SK-N-SH treated with all-trans-retinoic acid at 6 μM for 48 hours (cell line): ENCODE results near the gene SF3B5.
"Not testable (repeated sequence)": the region's sequence is repeated elsewhere in the genome, so short reads cannot be mapped to it uniquely, and the experiment has no call there.

Source experiments
- BACH2 ChIP-seq: fragments of 250-450 bp; sonication (Bioruptor Pico); IDR thresholded peaks from 2 replicates; pipeline ENCODE4 v1.9.0; 2021; ENCODE audit warnings: mild to moderate bottlenecking, borderline replicate concordance
- OSR1 ChIP-seq: fragments of 250-450 bp; sonication (Bioruptor Pico); IDR thresholded peaks from 2 replicates; pipeline ENCODE4 v1.8.0; 2022; ENCODE audit warnings: moderate library complexity, mild to moderate bottlenecking, inconsistent platforms
- PATZ1 ChIP-seq: fragments of 250-450 bp; sonication (Bioruptor Pico); IDR thresholded peaks from 2 replicates; pipeline ENCODE4 v1.8.0; 2020; ENCODE audit warnings: mild to moderate bottlenecking, moderate library complexity, borderline replicate concordance
- RARB ChIP-seq: fragments of 250-450 bp; sonication (Bioruptor Pico); IDR thresholded peaks from 2 replicates; pipeline ENCODE4 v1.8.0; 2021; ENCODE audit warnings: mild to moderate bottlenecking, moderate library complexity
- TOX ChIP-seq: fragments of 250-450 bp; sonication (Bioruptor Pico); IDR thresholded peaks from 2 replicates; pipeline ENCODE4 v1.8.0; 2021; ENCODE audit warnings: mild to moderate bottlenecking, moderate library complexity, borderline replicate concordance
- ZFP3 ChIP-seq: fragments of 250-450 bp; sonication (Bioruptor Pico); IDR thresholded peaks from 2 replicates; pipeline ENCODE4 v1.5.0; 2020; ENCODE audit warnings: mild to moderate bottlenecking, moderate library complexity
- ZFP30 ChIP-seq: fragments of 450-650 bp; formaldehyde crosslinking; IDR thresholded peaks from 2 replicates; pipeline ENCODE4 v1.5.0; 2022; ENCODE audit warnings: mild to moderate bottlenecking, moderate library complexity

GRCh38 chr6:144046672-144047071 is 48.7 kb downstream of the SF3B5 start:
- not testable (repeated sequence) for TF ChIP-seq RARB (CRISPR knock-in tag); ZFP3; PATZ1 (CRISPR knock-in tag); BACH2 (CRISPR knock-in tag); ZFP30; OSR1; TOX (CRISPR knock-in tag)
